ENCODE measurements around the gene FCN3. TPM values are rescaled to one million over a fixed set of nuclear protein-coding genes. Genes with fewer than 3 reads are reported as not detected.

FCN3 gene
- 100 to 1,000 TPM in 1 of 4 donors, 10 to 100 TPM in 1, 1 to 10 TPM in 2; 2.0 to 247 (median 19.1) TPM for total RNA-seq

- TF ChIP-seq CTCF (IDR thresholded peaks at IDR 0.05; ENCODE audit: low read depth): no peak
Observed at GRCh38 chr1:27374362-27375086, at the start of gene FCN3. Gene FCN3 (minus strand): TSS chr1:27374824. CDS start chr1:27374818, 6 bp downstream.

- no peak for TF ChIP-seq CTCF (IDR thresholded peaks at IDR 0.05; ENCODE audit: low read depth)
Observed at GRCh38 chr1:27423709-27424108, 49.1 kb upstream of the FCN3 start.

- TF ChIP-seq CTCF (IDR thresholded peaks at IDR 0.05; ENCODE audit: low read depth): no peak
Observed at GRCh38 chr1:27418326-27419185, 43.9 kb upstream of the FCN3 start.

GRCh38 chr1:27417713-27418112 lies 43.1 kb upstream of the FCN3 start:
- TF ChIP-seq CTCF (IDR thresholded peaks at IDR 0.05; ENCODE audit: low read depth): no peak

GRCh38 chr1:27416387-27417111 lies 41.9 kb upstream of the FCN3 start:
- TF ChIP-seq CTCF (IDR thresholded peaks at IDR 0.05; ENCODE audit: low read depth): no peak

- no peak for TF ChIP-seq CTCF (IDR thresholded peaks at IDR 0.05; ENCODE audit: low read depth)
Observed at GRCh38 chr1:27414091-27414490, 39.5 kb upstream of the FCN3 start.

GRCh38 chr1:27413004-27413403 lies 38.4 kb upstream of the FCN3 start:
- TF ChIP-seq CTCF (IDR thresholded peaks at IDR 0.05; ENCODE audit: low read depth): no peak

All from subcutaneous adipose tissue (tissue), 4 donors.